Peyer's patch (tissue), 4 donors: ENCODE data around the gene PLCXD1. TPM values are rescaled to one million over a fixed set of nuclear protein-coding genes. Genes with fewer than 3 reads are reported as not detected.

Experiments
- DNase-seq, 3 donors: peaks; one replicate each; pipeline ENCODE4 v3.0.0-alpha.2; 2017 to 2019
- H3K27ac ChIP-seq, 4 donors: fragments of 200-600 bp; sonication (generic); one replicate each; pipeline ENCODE4 v1.5.1; 2016 to 2019
- H3K27me3 ChIP-seq, 2 donors: fragments of 200-600 bp; sonication (generic); one replicate each; pipeline ENCODE4 v1.5.1; 2019
- H3K36me3 ChIP-seq, 3 donors: fragments of 200-600 bp; sonication (generic); one replicate each; pipeline ENCODE4 v1.5.1; 2016 to 2019
- H3K4me1 ChIP-seq, 4 donors: fragments of 200-600 bp; sonication (generic); one replicate each; pipeline ENCODE4 v1.5.1; 2016 to 2019
- H3K4me3 ChIP-seq, 4 donors: fragments of 200-600 bp; sonication (generic); 1 replicate in 3 of 4; 2 replicates in 1 of 4; pipeline ENCODE4 v1.5.1; 2016 to 2019; ENCODE audit warnings: mild to moderate bottlenecking in 1 of 4
- H3K9me3 ChIP-seq, 4 donors: fragments of 200-600 bp; sonication (generic); one replicate each; pipeline ENCODE4 v1.5.1; 2016 to 2019; ENCODE audit warnings: mild to moderate bottlenecking in 1 of 4
- POLR2A ChIP-seq, 2 donors: fragments of 450-650 bp; IDR thresholded peaks; one replicate each; pipeline ENCODE4 v1.5.1; 2017; ENCODE audit warnings: antibody characterized with exemption in 2 of 2, mild to moderate bottlenecking in 2 of 2, moderate library complexity in 2 of 2
- total RNA-seq, 4 donors: library from RNA; depleted of rRNA; stranded (reverse); fragments of >200 nt; gene quantifications; one replicate each; pipeline ENCODE4 v1.1.0, GENCODE V29; 2016
- TF ChIP-seq, protein P1 (sequence below), 6 experiments: fragments of 450-650 bp in 4 of 6; fragments of 200-600 bp in 2 of 6; sonication (generic) in 1 of 6; IDR thresholded peaks; one replicate each; pipeline ENCODE4 v1.5.1; 2017 to 2019; ENCODE audit warnings: antibody characterized with exemption in 6 of 6, mild to moderate bottlenecking in 3 of 6, moderate library complexity in 1 of 6

The PLCXD1 gene
- total RNA-seq, 4 donors from 2014 or later: 12.7 to 73.4 (median 18.9) TPM

DNA sequence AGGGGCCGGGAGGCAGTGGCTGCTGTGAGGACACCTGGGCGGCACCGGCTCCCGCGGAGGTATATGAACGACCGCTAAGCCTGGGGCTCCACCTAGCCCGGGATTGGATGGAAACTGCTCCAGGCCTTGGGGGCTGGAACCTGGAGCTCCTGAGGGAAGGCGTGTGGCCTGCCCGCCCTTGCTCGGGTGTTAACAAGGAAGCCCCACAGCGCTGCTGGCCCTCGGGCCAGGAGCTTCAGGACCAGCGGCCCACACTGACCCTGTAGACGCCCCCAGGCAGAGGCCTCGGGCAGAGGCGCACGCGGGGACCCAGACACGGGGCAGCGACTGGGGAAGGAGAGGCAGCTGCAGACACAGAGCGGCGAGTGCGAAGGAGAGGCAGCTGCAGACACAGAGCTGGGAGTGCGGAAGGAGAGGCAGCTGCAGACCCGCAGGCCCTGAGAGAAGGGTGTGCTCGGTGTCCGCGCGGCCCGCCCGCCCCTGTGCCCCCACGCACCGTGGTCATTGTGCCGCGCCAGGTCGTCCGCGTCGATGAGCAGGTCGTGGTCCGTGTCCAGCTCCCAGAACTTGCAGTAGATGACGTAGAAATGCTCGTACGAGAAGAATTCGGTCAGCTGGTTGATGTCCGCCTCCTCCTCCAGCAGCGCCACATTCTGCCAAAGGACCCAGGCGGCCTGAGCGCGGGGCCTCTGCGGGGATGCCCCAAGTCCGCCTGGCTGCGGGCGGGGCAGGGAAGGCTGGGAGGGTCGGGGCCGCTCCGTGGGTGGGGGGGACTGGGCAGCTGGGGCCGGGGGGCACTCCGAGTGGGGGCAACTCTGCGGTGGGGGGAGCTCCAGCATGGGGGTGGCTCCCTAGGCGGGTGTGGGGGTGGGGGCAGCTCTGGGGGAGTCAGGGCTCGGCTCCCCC is 64.1 kb downstream of the PLCXD1 start:
- no peaks in the 10 kb centered on the region for H3K4me1 ChIP-seq
- no peaks in the 10 kb centered on the region for H3K9me3 ChIP-seq
- no peak overlapping the region for H3K27ac ChIP-seq
- peaks cover 0 to 16% (median 0%) of the 10 kb centered on the region in 3 donors for H3K36me3 ChIP-seq
- TF ChIP-seq, protein P1, sequence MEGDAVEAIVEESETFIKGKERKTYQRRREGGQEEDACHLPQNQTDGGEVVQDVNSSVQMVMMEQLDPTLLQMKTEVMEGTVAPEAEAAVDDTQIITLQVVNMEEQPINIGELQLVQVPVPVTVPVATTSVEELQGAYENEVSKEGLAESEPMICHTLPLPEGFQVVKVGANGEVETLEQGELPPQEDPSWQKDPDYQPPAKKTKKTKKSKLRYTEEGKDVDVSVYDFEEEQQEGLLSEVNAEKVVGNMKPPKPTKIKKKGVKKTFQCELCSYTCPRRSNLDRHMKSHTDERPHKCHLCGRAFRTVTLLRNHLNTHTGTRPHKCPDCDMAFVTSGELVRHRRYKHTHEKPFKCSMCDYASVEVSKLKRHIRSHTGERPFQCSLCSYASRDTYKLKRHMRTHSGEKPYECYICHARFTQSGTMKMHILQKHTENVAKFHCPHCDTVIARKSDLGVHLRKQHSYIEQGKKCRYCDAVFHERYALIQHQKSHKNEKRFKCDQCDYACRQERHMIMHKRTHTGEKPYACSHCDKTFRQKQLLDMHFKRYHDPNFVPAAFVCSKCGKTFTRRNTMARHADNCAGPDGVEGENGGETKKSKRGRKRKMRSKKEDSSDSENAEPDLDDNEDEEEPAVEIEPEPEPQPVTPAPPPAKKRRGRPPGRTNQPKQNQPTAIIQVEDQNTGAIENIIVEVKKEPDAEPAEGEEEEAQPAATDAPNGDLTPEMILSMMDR (IDR thresholded peaks at IDR 0.05): no peak
- TF ChIP-seq POLR2A (IDR thresholded peaks at IDR 0.05): no peak
- no peak for DNase-seq
- no peaks in the 10 kb centered on the region for H3K27me3 ChIP-seq
- H3K4me3 ChIP-seq: no peak overlapping the region

DNA sequence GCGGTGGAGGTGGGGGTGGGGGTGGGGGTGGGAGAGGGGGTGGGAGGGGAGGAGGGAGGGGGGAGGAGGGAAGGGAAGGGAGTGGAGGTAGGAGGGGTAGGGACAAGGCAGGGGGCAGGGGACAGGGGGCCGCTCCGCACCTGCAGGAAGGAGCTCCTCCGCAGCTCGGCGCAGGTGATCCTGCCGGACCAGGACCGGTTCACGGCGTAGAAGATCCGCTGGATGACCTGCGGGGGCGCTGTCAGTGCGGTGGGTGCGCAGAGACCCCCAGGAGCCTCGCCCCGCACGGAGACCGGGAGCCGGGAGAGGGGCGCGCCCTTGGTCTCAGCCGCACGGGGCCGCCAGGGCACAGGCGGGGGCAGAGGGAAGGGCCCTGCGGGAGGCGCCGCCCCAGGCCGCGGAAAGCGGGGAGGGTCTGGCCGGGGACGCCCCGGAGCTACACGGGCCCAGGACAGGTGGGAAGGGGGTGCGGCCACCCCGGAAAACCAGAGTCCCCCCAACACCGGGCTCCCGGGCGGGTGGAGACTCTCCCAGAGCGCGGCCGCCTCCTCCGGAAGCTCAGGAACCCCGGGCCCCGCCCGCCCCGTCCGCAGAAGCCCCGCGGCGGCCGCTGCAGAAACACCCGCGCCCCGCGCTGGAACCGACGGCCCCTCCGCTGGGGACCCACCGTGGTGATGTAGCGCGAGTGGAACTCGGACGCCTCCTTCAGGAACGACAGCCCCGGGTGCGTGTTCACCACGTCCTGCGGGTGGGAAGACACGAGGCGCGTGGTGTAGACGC is 65.0 kb downstream of the PLCXD1 start:
- H3K36me3 ChIP-seq: peaks cover 0 to 16% (median 0%) of the 10 kb centered on the region in 3 donors
- H3K4me3 ChIP-seq: no peak overlapping the region
- no peaks in the 10 kb centered on the region for H3K27me3 ChIP-seq
- H3K4me1 ChIP-seq: no peaks in the 10 kb centered on the region
- no peak overlapping the region for H3K27ac ChIP-seq
- TF ChIP-seq POLR2A (IDR thresholded peaks at IDR 0.05): no peak
- TF ChIP-seq, protein P1 (IDR thresholded peaks at IDR 0.05): no peak
- DNase-seq: no peak
- H3K9me3 ChIP-seq: no peaks in the 10 kb centered on the region

DNA sequence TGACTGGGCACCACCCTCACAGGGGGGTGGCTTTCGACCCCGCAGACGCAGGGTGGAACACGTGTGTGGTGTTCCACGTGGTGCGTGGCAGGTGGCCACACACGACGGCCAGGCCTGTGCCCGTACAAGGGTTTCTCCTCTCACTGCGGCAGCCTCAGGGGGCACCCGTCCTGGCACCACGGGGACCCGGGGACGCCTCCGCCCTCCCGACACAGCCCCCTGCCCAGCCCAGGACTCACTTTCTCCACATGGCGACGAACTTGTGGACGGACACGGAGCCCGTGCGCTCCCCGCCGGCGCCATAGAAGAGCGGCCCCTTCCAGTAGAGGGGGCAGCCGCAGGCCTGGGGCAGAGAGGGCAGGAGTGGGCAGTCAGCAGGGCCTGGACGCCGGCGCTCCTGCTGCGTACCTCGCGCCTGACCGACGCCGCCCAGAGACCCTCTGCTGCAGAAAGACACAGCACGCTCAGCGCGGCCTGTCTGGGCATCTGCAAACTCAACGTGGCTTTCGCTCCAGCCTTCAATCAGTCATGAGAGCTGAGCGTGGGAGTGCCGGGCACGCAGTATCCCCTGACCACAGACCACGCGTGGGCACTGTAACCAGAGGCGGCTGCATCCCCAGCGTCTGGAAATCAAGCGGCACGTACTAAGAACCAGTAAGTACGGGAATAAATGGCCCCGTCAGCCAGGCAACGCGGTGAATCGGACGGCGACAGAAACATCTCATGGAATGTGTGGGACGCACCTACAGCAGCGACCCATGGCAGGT is 66.4 kb downstream of the PLCXD1 start:
- Histone ChIP-seq H3K9me3 (no peaks in the 10 kb centered on the region), H3K4me3 (no peak overlapping the region), H3K36me3 (peaks cover 0 to 16% (median 0%) of the 10 kb centered on the region in 3 donors), H3K27ac (no peak overlapping the region), H3K4me1 (no peaks in the 10 kb centered on the region), H3K27me3 (no peaks in the 10 kb centered on the region)
- no peak for DNase-seq
- no peak for TF ChIP-seq POLR2A (IDR thresholded peaks at IDR 0.05)
- TF ChIP-seq, protein P1 (IDR thresholded peaks at IDR 0.05): no peak

DNA sequence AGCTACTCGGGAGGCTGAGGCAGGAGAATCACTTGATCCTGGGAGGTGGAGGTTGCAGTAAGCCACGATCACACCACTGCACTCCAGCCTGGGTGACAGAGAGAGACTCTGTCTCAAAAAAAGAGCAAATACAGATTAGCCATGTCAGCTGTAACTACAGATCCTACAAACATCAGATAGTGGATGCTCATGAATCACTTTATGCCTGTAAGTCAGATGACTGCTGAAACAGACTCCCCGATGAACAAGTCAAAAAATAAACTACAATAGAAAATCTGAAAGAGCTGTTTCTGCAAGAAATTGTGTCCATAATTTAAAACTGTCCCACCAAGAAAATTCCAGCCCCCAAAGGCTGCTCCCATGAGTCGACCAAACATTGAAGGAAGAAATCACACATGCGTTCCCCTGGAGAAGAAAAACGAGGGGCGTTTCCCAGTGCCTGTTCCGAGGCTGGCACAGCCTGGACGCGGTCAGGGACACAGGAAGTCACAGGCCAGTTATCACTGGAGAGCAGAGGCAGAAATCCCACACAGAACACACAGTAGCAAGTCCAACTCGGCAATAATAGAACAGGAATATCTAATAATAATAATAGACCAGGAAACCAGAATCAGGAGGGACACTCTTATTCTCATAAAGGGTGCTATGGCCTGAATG is 67.4 kb downstream of the PLCXD1 start:
- TF ChIP-seq, protein P1 (IDR thresholded peaks at IDR 0.05): no peak
- no peak for TF ChIP-seq POLR2A (IDR thresholded peaks at IDR 0.05)
- no peak overlapping the region for H3K4me3 ChIP-seq
- no peaks in the 10 kb centered on the region for H3K27me3 ChIP-seq
- H3K27ac ChIP-seq: no peak overlapping the region
- peaks cover 0 to 16% (median 0%) of the 10 kb centered on the region in 3 donors for H3K36me3 ChIP-seq
- H3K4me1 ChIP-seq: no peaks in the 10 kb centered on the region
- DNase-seq: no peak
- H3K9me3 ChIP-seq: no peaks in the 10 kb centered on the region

DNA sequence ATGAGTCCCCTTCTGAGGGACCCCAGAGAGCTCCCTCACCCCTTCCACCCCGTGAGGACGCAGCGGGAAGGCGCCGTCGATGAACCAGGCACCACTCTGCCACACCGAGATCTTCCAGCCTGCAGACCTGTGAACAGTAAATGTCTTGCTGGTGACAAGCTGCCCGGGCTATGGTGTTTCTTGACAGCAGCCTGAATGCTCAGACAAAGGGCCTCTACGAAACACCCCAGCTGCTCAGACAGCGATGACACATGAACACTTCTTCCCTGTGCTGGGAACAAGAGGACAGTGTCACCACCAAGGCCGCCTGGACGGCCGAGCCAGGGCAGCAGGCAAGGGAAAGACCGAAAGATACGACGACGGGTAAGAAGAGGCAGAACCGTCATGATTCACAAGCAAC is 68.0 kb downstream of the PLCXD1 start:
- no peaks in the 10 kb centered on the region for H3K4me1 ChIP-seq
- H3K27me3 ChIP-seq: no peaks in the 10 kb centered on the region
- no peak for DNase-seq
- H3K27ac ChIP-seq: no peak overlapping the region
- no peaks in the 10 kb centered on the region for H3K9me3 ChIP-seq
- peaks cover 0 to 16% (median 0%) of the 10 kb centered on the region in 3 donors for H3K36me3 ChIP-seq
- TF ChIP-seq, protein P1 (IDR thresholded peaks at IDR 0.05): no peak
- no peak for TF ChIP-seq POLR2A (IDR thresholded peaks at IDR 0.05)
- no peak overlapping the region for H3K4me3 ChIP-seq
